ENCODE data around the gene TMEM147. TPM values are rescaled to one million over a fixed set of nuclear protein-coding genes. Genes with fewer than 3 reads are reported as not detected.
A peak's percentile ranks its signal among the peaks of the same experiment; 100 is the strongest.

TMEM147 gene
- total and polyA plus RNA-seq, 2 of the 4 experiments (the other 2 are of a cell fraction) = 67.6 to 108 TPM

GRCh38 chr19:35513628-35514281 is 31.7 kb upstream of the TMEM147 start, which contains the start of gene DMKN:
Gene DMKN, minus strand, starts transcription at chr19:35513649. Its CDS starts 174 bp downstream, at chr19:35513475.
- in situ Hi-C loops (cut with MboI; ENCODE audit: low sequenced_read_pairs) = no loop called here
- Histone ChIP-seq H2BK5ac (ENCODE audit: low read depth, low read length, poor library complexity, severe bottlenecking) (no peak within 1 kb of the TSS), H3K9ac (ENCODE audit: low read depth, low read length) (no peak within 1 kb of the TSS), H2AK5ac (ENCODE audit: low read depth, low read length) (0 out of 2 replicates have a peak within 1 kb of the TSS, but pooled peaks have one; percentile 7), H4K5ac (ENCODE audit: low read depth, low read length) (no peak within 1 kb of the TSS; the same call in 1 of the 2 replicates), H3K14ac (replicated peaks; ENCODE audit: low read depth, low read length) (no peak within 1 kb of the TSS), H3K4me3 (ENCODE audit: insufficient read depth, low read depth, low read length) (no peak within 1 kb of the TSS), H3K27ac (ENCODE audit: insufficient read depth, low read length) (no peak within 1 kb of the TSS), H3K27me3 (ENCODE audit: control insufficient read depth, insufficient read depth, low read length) (peaks cover 38% of the 10 kb centered on the region), H3K9me1 (ENCODE audit: insufficient read depth, low read length) (peaks cover 9% of the 10 kb centered on the region), H2BK15ac (ENCODE audit: low read depth, low read length) (no peak within 1 kb of the TSS; the same call in 2 of the 3 replicates), H3K79me1 (ENCODE audit: low read depth in 1 of 2, low read length in 2 of 2) (no peaks in the 10 kb centered on the region), H3K56ac (ENCODE audit: extremely low read depth, insufficient read depth, low read length) (no peak within 1 kb of the TSS), H3K23ac (ENCODE audit: low read depth, low read length) (no peak within 1 kb of the TSS), H2AK9ac (replicated peaks; ENCODE audit: low read depth, low read length, poor library complexity) (peak within 1 kb of the TSS; percentile 50), H2BK20ac (ENCODE audit: low read depth, low read length) (no peak within 1 kb of the TSS), H2BK120ac (ENCODE audit: low read depth, low read length) (peak within 1 kb of the TSS; percentile 45; the same call in 1 of the 2 replicates), H2AFZ (replicated peaks; ENCODE audit: low read length, poor library complexity) (peak within 1 kb of the TSS; percentile 78), H3K18ac (ENCODE audit: low read depth, low read length) (no peak within 1 kb of the TSS), H4K8ac (ENCODE audit: low read depth in 2 of 2, low read length in 2 of 2) (peak within 1 kb of the TSS in 1 of 2 experiments; percentile 26; a peak in 1 of 4 replicates), H3K9me3 (ENCODE audit: control insufficient read depth, insufficient read depth, low read length) (no peaks in the 10 kb centered on the region), H3K4ac (ENCODE audit: low read depth, low read length) (peak within 1 kb of the TSS; percentile 35; the same call in 1 of the 2 replicates), H3K4me1 (ENCODE audit: control insufficient read depth, insufficient read depth, low read length) (peaks cover 10% of the 10 kb centered on the region), H3K4me2 (ENCODE audit: low read depth, low read length) (no peak within 1 kb of the TSS), H3K36me3 (ENCODE audit: control insufficient read depth, insufficient read depth, low read length) (no peaks in the 10 kb centered on the region), H4K91ac (ENCODE audit: insufficient read depth, low read depth, low read length) (no peak within 1 kb of the TSS; the same call in 1 of the 2 replicates), H4K20me1 (ENCODE audit: insufficient read depth, low read length) (no peaks in the 10 kb centered on the region)
- ChIA-PET POLR2A (ENCODE audit: unreplicated experiment) (no interaction called here), CTCF (no interaction called here)
- WGBS, 2 experiments (ENCODE audit: extremely low coverage in 2 of 2, insufficient read length in 1 of 2) = 45% methylated on average over 6 of the region's 15 CpGs; no CpG with 5 or more reads in 1 of the 2 experiments
- peak; percentile 43 for ATAC-seq (ENCODE audit: low read depth)
- dilution Hi-C loops (cut with HindIII; ENCODE audit: low sequenced_read_pairs, unreplicated experiment) = no loop called here
- intact Hi-C loops (cut with micrococcal nuclease) = no loop called here
- no peak for TF ChIP-seq RAD21 (IDR thresholded peaks at IDR 0.05; ENCODE audit: low read length)
- TF ChIP-seq CEBPB (IDR thresholded peaks at IDR 0.05; ENCODE audit: low read depth, low read length) = peak; percentile 74
- TF ChIP-seq MAZ (IDR thresholded peaks at IDR 0.05; ENCODE audit: borderline replicate concordance, low read depth, low read length) = peak; percentile 38; the same call in 1 of the 2 replicates
- peak; percentile 58 for DNase-seq
- no TSS peak for BruUV-seq (replicated peaks)
